Kidney (tissue), 14 donors: ENCODE data around the gene PRKACG. TPM values are rescaled to one million over a fixed set of nuclear protein-coding genes. Genes with fewer than 3 reads are reported as not detected.

ENCODE experiments used
- DNase-seq, 5 donors: peaks; one replicate each; pipeline ENCODE4 v3.0.0-alpha.2; 2013 to 2020
- FAIRE-seq: peaks from 2 replicates; lab custom pipeline; 2012; peaks lifted over from hg19 to GRCh38; lab: Jason Lieb, UNC
- H3K27ac ChIP-seq, 2 donors: one replicate each; pipeline ENCODE4 v1.7.0; 2013; ENCODE audit warnings: low read depth in 2 of 2, low read length in 2 of 2, inconsistent platforms in 1 of 2
- H3K27me3 ChIP-seq: one replicate; pipeline ENCODE4 v1.7.1; 2013; ENCODE audit warnings: low read length, inconsistent platforms; ENCODE audit not compliant: control insufficient read depth, insufficient read depth
- H3K36me3 ChIP-seq, 3 donors: one replicate each; pipeline versions ENCODE4 v1.7.0 to v1.7.1; 2013; ENCODE audit warnings: low read length in 3 of 3, control low read depth in 1 of 3, inconsistent platforms in 1 of 3; ENCODE audit not compliant: insufficient read depth in 3 of 3, control insufficient read depth in 2 of 3
- H3K4me1 ChIP-seq, 3 donors: one replicate each; pipeline versions ENCODE4 v1.7.0 to v1.7.1; 2013; ENCODE audit warnings: low read length in 3 of 3, inconsistent platforms in 1 of 3, low read depth in 1 of 3; ENCODE audit not compliant: control insufficient read depth in 2 of 3, insufficient read depth in 2 of 3
- H3K4me3 ChIP-seq, 3 donors: one replicate each; pipeline versions ENCODE4 v1.7.0 to v1.8.1; 2013; ENCODE audit warnings: low read length in 3 of 3, control low read depth in 1 of 3, inconsistent platforms in 1 of 3
- H3K9ac ChIP-seq, 3 donors: one replicate each; pipeline versions ENCODE4 v1.7.0 to v1.7.1; 2013; ENCODE audit warnings: low read length in 3 of 3, control low read depth in 1 of 3, inconsistent platforms in 1 of 3
- H3K9me3 ChIP-seq, 3 donors: one replicate each; pipeline versions ENCODE4 v1.7.0 to v1.7.1; 2013; ENCODE audit warnings: low read length in 3 of 3, control low read depth in 1 of 3, inconsistent platforms in 1 of 3; ENCODE audit not compliant: control insufficient read depth in 2 of 3, insufficient read depth in 1 of 3
- CTCF ChIP-seq: IDR thresholded peaks from 3 replicates; pipeline ENCODE4 v1.5.1; 2012; ENCODE audit warnings: mild to moderate bottlenecking, moderate library complexity, borderline replicate concordance; ENCODE audit not compliant: insufficient read depth; ENCODE audit errors: extremely low read depth
- intact Hi-C: fragments of 100-400 bp; cut with DNase I; formaldehyde crosslinking; loops from one replicate; pipeline ENCODE4 v1.11.1; 2022
- polyA plus RNA-seq: library from polyadenylated mRNA; stranded (reverse); fragments of 350-450 nt; fragmentation: Illumina TruSeq; extraction: RNeasy Lipid Tissue Mini Kit (QIAGEN cat#74804); gene quantifications from one replicate; pipeline ENCODE4 v1.2.3, GENCODE V29; 2014; ENCODE audit warnings: low read depth, low replicate concordance; ENCODE audit not compliant: insufficient read depth
- total RNA-seq: library from RNA; stranded (reverse); fragmentation: NEBNext Ultra II Directional; extraction: Animal tissue kit (Norgen Biotek cat#: 25700); gene quantifications from one replicate; pipeline ENCODE4 v1.2.1, GENCODE V29; 2021
- donor health status: control.
- donor health status: control.
- donor health status: control.
- donor health status: control.
- donor health status: control.
- donor health status: DM: yes; HTN: yes; CAD: no.
- donor health status: Normal renal cell carcinoma (clear cell type).

The PRKACG gene
- total and polyA plus RNA-seq, 2 donors from 2014 or later, result not detected

DNA sequence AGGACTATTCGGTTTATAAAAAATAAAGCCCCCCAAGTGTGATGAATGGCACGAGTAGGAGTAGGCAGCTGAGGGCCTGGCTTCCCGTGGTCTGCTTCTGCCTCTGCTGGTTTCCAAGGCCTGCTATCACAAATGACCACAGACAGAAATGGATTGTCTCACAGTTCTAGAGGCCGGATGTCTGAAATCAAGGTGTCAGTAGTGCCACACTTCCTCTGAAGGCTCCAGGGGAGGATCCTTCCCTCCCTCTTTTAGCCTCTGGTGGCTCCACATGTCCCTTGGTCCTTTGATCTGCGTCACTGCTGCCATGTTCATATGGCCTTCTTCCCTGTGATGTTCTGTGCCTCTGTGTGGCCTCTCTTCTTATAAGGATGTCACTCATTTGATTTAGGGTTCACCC is 15.1 kb downstream of the PRKACG start:
- intact Hi-C loops, result no loop called here
- FAIRE-seq, result no peak
- no peak for TF ChIP-seq CTCF

GRCh38 chr9:68998385-68998784 is 15.5 kb downstream of the PRKACG start:
- H3K4me3 ChIP-seq, result no peak overlapping the region
- intact Hi-C loops, result no loop called here
- no peak for TF ChIP-seq CTCF
- H3K27ac ChIP-seq, result no peak overlapping the region
- H3K36me3 ChIP-seq, result no peaks in the 10 kb centered on the region
- H3K4me1 ChIP-seq, result no peaks in the 10 kb centered on the region
- H3K9me3 ChIP-seq, result no peaks in the 10 kb centered on the region
- no peaks in the 10 kb centered on the region for H3K27me3 ChIP-seq
- H3K9ac ChIP-seq, result no peak overlapping the region
- FAIRE-seq, result no peak
- DNase-seq, result peak in 1 of 5 donors; percentile 58

More for the DNA sequence above, 15.1 kb downstream of the PRKACG start:
- H3K9me3 ChIP-seq, result no peaks in the 10 kb centered on the region
- no peaks in the 10 kb centered on the region for H3K27me3 ChIP-seq
- peak in 1 of 5 donors; percentile 37 for DNase-seq
- H3K36me3 ChIP-seq, result no peaks in the 10 kb centered on the region
- no peak overlapping the region for H3K9ac ChIP-seq
- no peaks in the 10 kb centered on the region for H3K4me1 ChIP-seq
- H3K4me3 ChIP-seq, result no peak overlapping the region
- H3K27ac ChIP-seq, result no peak overlapping the region

GRCh38 chr9:68997666-68998065 is 16.2 kb downstream of the PRKACG start:
- Histone ChIP-seq H3K27me3 (no peaks in the 10 kb centered on the region), H3K4me3 (no peak overlapping the region), H3K9me3 (no peaks in the 10 kb centered on the region), H3K36me3 (no peaks in the 10 kb centered on the region), H3K9ac (no peak overlapping the region), H3K4me1 (no peaks in the 10 kb centered on the region), H3K27ac (no peak overlapping the region)
- DNase-seq (peak in 2 of 5 donors; percentile 45 to 68), FAIRE-seq (no peak)
- intact Hi-C loops, result no loop called here
- no peak for TF ChIP-seq CTCF

GRCh38 chr9:68996462-68996861 is 17.5 kb downstream of the PRKACG start:
- DNase-seq, result no peak
- intact Hi-C loops, result no loop called here

More at GRCh38 chr9:68996462-68996861, 17.5 kb downstream of the PRKACG start:
- no peak overlapping the region for H3K27ac ChIP-seq
- TF ChIP-seq CTCF, result no peak
- FAIRE-seq, result no peak
- no peaks in the 10 kb centered on the region for H3K36me3 ChIP-seq
- no peak overlapping the region for H3K4me3 ChIP-seq
- no peak overlapping the region for H3K9ac ChIP-seq
- no peaks in the 10 kb centered on the region for H3K9me3 ChIP-seq
- H3K4me1 ChIP-seq, result no peaks in the 10 kb centered on the region
- no peaks in the 10 kb centered on the region for H3K27me3 ChIP-seq
